ENCODE data around the gene DDX11.
"Not testable (repeated sequence)": the region's sequence is repeated elsewhere in the genome, so short reads cannot be mapped to it uniquely, and the experiment has no call there.

Gene DDX11

GRCh38 chr12:31122481-31122880 is 48.8 kb downstream of the DDX11 start:
- no peak for DNase-seq (ENCODE audit: low read depth, low spot score)

- DNase-seq (ENCODE audit: low read depth, low spot score): not testable (repeated sequence)
These were observed 50.5 kb downstream of the DDX11 start for GRCh38 chr12:31124158-31124557.

- DNase-seq (ENCODE audit: low read depth, low spot score): not testable (repeated sequence)
These were observed 51.5 kb downstream of the DDX11 start for GRCh38 chr12:31125171-31125570.

- DNase-seq (ENCODE audit: low read depth, low spot score): not testable (repeated sequence)
These were observed 53.7 kb downstream of the DDX11 start for GRCh38 chr12:31127209-31127848.

- not testable (repeated sequence) for DNase-seq (ENCODE audit: low read depth, low spot score)
These were observed 62.9 kb downstream of the DDX11 start for GRCh38 chr12:31136581-31136980.

GRCh38 chr12:31144768-31145167 is 71.1 kb downstream of the DDX11 start:
- DNase-seq (ENCODE audit: low read depth, low spot score): peak; percentile 18

GRCh38 chr12:31145296-31145695 is 71.6 kb downstream of the DDX11 start:
- not testable (repeated sequence) for DNase-seq (ENCODE audit: low read depth, low spot score)

GRCh38 chr12:31147415-31147814 is 73.8 kb downstream of the DDX11 start:
- not testable (repeated sequence) for DNase-seq (ENCODE audit: low read depth, low spot score)

GRCh38 chr12:31150766-31151165 is 77.1 kb downstream of the DDX11 start:
- not testable (repeated sequence) for DNase-seq (ENCODE audit: low read depth, low spot score)
